HCT116 (cell line): Measurements from ENCODE around the gene PARVB.

Source experiments
- CTCF ChIP-seq, 3 experiments: fragments of 200-600 bp in 1 of 3; sonication (generic) in 1 of 3; IDR thresholded peaks in 2 of 3; conservative IDR thresholded peaks in 1 of 3; 2 replicates each; pipeline ENCODE4 v1.5.1; 2012 to 2017; ENCODE audit warnings: low read depth in 2 of 3, low read length in 2 of 3, antibody characterized with exemption in 1 of 3, borderline replicate concordance in 1 of 3, control low read depth in 1 of 3, mild to moderate bottlenecking in 1 of 3, mixed read lengths in 1 of 3, mixed run types in 1 of 3, moderate library complexity in 1 of 3; ENCODE audit not compliant: insufficient read depth in 1 of 3
- EZH2 ChIP-seq: fragments of 200-600 bp; sonication (generic); IDR thresholded peaks from 2 replicates; pipeline ENCODE4 v1.6.1; 2017; ENCODE audit warnings: antibody characterized with exemption, mixed run types
- EZH2phosphoT487 ChIP-seq: fragments of 200-600 bp; IDR thresholded peaks from 2 replicates; pipeline ENCODE4 v1.6.1; 2018; ENCODE audit warnings: antibody characterized with exemption, borderline replicate concordance
- JUND ChIP-seq: IDR thresholded peaks from 2 replicates; pipeline ENCODE4 v1.6.1; 2012
- POLR2A ChIP-seq: IDR thresholded peaks from 2 replicates; pipeline ENCODE4 v1.7.0; 2011; ENCODE audit warnings: borderline replicate concordance; ENCODE audit not compliant: insufficient read depth, insufficient read length; ENCODE audit errors: extremely low read depth
- POLR2AphosphoS5 ChIP-seq: IDR thresholded peaks from 2 replicates; pipeline ENCODE4 v1.6.1; 2011; ENCODE audit warnings: mild to moderate bottlenecking, low read depth, low read length, moderate library complexity
- REST ChIP-seq: IDR thresholded peaks from 2 replicates; pipeline ENCODE4 v1.6.1; 2012; ENCODE audit warnings: low read depth
- SIN3A ChIP-seq: IDR thresholded peaks from 2 replicates; pipeline ENCODE4 v1.6.1; 2012; ENCODE audit warnings: low read depth
- SP1 ChIP-seq: IDR thresholded peaks from 2 replicates; pipeline ENCODE4 v1.6.1; 2012; ENCODE audit warnings: low read depth
- ZBTB33 ChIP-seq: IDR thresholded peaks from 2 replicates; pipeline ENCODE4 v1.6.1; 2011; ENCODE audit warnings: mild to moderate bottlenecking, low read length, moderate library complexity; ENCODE audit not compliant: insufficient replicate concordance; ENCODE audit errors: extremely low read depth

- TF ChIP-seq CTCF (IDR thresholded peaks at IDR 0.05 in 2 of 3, conservative IDR thresholded peaks at IDR 0.05 in 1 of 3; ENCODE audit: borderline replicate concordance in 1 of 3, insufficient read depth in 1 of 3, low read depth in 2 of 3, low read length in 2 of 3) (no peak), POLR2AphosphoS5 (no peak), SP1 (no peak), ZBTB33 (no peak), EZH2 (no peak), EZH2phosphoT487 (no peak), REST (no peak), POLR2A (no peak), JUND (no peak), SIN3A (no peak)
Observed at GRCh38 chr22:44031158-44031952, 7.3 kb downstream of the PARVB start.
